Progenitor cell of endocrine pancreas (in vitro differentiated cells): Measurements from ENCODE around the gene PCLO. TPM values are rescaled to one million over a fixed set of nuclear protein-coding genes. Genes with fewer than 3 reads are reported as not detected.

ENCODE experiments used
- DNase-seq: peaks from one replicate; pipeline ENCODE4 v3.0.0; 2021; ENCODE audit warnings: low spot score; ENCODE audit not compliant: unreplicated experiment
- H3K27ac Mint-ChIP-seq: 2 replicates; pipeline ENCODE4 v1.8.0; 2021; ENCODE audit warnings: mild to moderate bottlenecking, moderate library complexity, mixed read lengths
- H3K27me3 Mint-ChIP-seq: 2 replicates; pipeline ENCODE4 v1.8.0; 2021; ENCODE audit warnings: mixed read lengths
- H3K36me3 Mint-ChIP-seq: 2 replicates; pipeline ENCODE4 v1.8.0; 2022; ENCODE audit warnings: mixed read lengths; ENCODE audit not compliant: insufficient read depth
- H3K4me1 Mint-ChIP-seq: 2 replicates; pipeline ENCODE4 v1.8.0; 2021; ENCODE audit warnings: low read depth, mixed read lengths
- H3K4me3 Mint-ChIP-seq: 2 replicates; pipeline ENCODE4 v1.8.0; 2021; ENCODE audit warnings: low read depth, mild to moderate bottlenecking, moderate library complexity, mixed read lengths
- H3K9me3 Mint-ChIP-seq: 2 replicates; pipeline ENCODE4 v1.8.0; 2021; ENCODE audit warnings: low read depth, mixed read lengths
- total RNA-seq: library from RNA; stranded (reverse); gene quantifications from 2 replicates; pipeline ENCODE4 v1.2.1, GENCODE V29; 2021
- TF ChIP-seq, protein P1 (sequence below): fragments of 200-600 bp; sonication (generic); IDR thresholded peaks from one replicate; pipeline ENCODE4 v1.5.0; 2021; ENCODE audit warnings: antibody characterized with exemption, mild to moderate bottlenecking; ENCODE audit not compliant: unreplicated experiment

The PCLO gene
- total RNA-seq, 1 donor from 2014 or later: 11.9 TPM

DNA sequence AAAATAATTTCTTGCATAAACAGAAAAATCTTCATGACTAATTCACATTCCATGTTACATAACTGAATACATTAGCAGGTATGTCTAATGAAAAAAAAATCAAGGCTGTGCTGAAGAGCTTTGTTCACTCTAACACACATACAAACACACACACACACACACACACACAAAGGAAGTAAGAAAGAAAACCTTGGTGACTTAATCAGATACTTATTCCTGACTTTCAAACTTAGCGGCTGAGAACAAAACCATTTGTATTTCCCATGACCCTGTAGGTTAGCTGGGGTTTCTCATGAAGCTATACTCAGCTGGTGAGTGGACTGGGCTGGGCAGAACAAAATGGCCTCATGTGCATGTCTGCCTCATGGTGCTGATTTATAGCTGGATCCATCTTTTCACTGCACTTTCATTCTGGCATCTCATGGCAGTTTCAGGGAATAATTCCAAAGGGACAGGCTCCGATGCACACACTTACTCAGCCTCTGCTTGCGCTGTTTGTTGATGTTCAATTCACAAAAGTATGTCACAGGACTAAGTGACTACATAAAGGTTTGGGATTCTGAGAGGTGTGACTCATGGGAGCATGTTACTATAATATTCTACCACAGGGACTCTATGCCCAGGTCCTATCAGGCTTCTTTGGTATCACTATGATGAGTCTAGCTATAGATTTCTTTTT, 161.2 kb downstream of the PCLO start:
- H3K27ac Mint-ChIP-seq: no peak overlapping the region
- H3K4me1 Mint-ChIP-seq: no peaks in the 10 kb centered on the region
- H3K4me3 Mint-ChIP-seq: no peak overlapping the region
- TF ChIP-seq, protein P1, sequence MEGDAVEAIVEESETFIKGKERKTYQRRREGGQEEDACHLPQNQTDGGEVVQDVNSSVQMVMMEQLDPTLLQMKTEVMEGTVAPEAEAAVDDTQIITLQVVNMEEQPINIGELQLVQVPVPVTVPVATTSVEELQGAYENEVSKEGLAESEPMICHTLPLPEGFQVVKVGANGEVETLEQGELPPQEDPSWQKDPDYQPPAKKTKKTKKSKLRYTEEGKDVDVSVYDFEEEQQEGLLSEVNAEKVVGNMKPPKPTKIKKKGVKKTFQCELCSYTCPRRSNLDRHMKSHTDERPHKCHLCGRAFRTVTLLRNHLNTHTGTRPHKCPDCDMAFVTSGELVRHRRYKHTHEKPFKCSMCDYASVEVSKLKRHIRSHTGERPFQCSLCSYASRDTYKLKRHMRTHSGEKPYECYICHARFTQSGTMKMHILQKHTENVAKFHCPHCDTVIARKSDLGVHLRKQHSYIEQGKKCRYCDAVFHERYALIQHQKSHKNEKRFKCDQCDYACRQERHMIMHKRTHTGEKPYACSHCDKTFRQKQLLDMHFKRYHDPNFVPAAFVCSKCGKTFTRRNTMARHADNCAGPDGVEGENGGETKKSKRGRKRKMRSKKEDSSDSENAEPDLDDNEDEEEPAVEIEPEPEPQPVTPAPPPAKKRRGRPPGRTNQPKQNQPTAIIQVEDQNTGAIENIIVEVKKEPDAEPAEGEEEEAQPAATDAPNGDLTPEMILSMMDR: no peak
- no peak for DNase-seq
- peaks cover 1% of the 10 kb centered on the region for H3K36me3 Mint-ChIP-seq
- H3K9me3 Mint-ChIP-seq: peaks cover 14% of the 10 kb centered on the region
- H3K27me3 Mint-ChIP-seq: no peaks in the 10 kb centered on the region

DNA sequence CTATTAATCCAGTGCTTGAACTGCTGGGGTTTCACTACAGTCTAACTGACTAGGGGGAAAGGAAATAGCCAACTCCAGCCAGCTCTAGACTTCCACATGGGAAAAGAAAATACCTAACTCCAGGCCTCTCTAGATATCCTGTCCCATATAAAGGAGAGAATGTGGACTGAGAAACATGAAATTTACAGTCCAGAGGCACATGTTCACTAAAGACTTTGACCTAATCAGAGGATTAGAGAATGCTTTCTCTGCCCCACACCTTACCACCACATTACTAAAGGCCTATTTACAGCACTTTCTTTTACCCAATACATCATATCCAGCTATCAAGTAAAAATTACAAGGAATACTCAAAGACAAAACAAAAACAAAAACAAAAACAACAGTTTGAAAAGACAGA, 164.2 kb downstream of the PCLO start:
- peaks cover 1% of the 10 kb centered on the region for H3K36me3 Mint-ChIP-seq
- no peaks in the 10 kb centered on the region for H3K27me3 Mint-ChIP-seq
- H3K4me3 Mint-ChIP-seq: no peak overlapping the region
- H3K4me1 Mint-ChIP-seq: no peaks in the 10 kb centered on the region
- TF ChIP-seq, protein P1: no peak
- H3K27ac Mint-ChIP-seq: no peak overlapping the region
- DNase-seq: no peak
- peaks cover 8% of the 10 kb centered on the region for H3K9me3 Mint-ChIP-seq

DNA sequence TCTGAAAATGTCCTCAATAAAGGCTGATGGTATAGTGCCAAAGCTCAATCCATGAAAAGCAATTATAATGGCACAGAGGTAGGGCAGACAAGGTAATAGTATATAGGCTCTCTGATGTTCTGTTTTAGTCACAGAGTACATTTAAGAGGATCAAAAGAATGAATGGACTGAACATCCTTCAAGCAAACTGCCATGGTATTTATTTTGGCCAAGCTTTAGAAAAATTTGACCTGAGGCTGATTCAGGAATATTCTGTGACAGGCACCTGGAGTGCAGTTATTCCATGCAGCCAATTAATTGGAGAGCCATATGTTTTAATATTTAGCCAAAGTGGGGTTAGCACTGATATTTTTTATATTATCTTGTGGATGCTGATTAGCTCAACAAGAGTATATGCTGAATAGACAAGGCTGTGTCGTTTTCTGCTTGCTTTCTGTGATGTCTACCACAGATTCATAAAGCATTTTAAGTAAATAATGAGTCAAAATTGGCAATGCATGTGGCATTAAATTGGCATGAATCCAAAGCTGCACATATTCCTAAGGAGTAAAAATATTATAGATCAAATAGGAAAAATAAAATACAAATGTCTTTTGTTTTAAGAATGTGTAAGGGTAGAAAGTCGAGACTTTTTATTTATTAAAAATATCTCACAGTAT, 177.4 kb downstream of the PCLO start:
- TF ChIP-seq, protein P1: no peak
- Mint-ChIP-seq H3K27me3 (no peaks in the 10 kb centered on the region), H3K4me3 (no peak overlapping the region), H3K4me1 (no peaks in the 10 kb centered on the region), H3K9me3 (no peaks in the 10 kb centered on the region), H3K27ac (no peak overlapping the region), H3K36me3 (no peaks in the 10 kb centered on the region)
- DNase-seq: no peak

DNA sequence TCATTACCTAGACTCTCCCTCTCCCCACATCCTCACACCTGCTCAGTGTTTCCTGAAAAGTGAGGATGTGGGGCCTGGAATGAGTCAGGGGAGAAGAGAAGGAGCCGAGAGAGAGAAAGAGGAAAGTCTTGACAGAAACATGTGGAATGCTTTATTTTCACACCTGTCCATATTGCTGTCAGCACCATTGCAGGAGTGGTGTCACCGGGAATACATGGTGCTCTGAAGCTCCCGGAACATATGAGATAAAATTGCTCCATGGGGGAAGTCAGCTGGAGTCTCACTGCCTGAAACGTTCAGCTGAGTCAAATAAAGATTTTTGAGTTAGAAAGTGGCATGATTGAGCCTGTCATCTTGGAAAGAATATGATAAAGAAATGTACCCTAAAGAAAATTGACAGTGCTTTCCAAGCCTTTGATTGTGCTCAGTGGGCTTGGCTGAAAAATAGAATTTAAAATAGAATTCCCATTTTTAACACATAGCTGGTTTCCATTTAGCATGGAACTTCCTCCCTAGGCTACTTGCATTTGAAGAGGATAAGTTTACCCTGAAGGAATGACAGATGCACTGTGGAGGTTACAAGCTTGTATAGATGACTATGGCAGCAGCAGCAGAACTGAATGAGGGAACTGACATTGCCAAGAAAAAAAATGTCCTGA, 182.4 kb downstream of the PCLO start:
- no peak for DNase-seq
- peaks cover 4% of the 10 kb centered on the region for H3K4me1 Mint-ChIP-seq
- no peak overlapping the region for H3K4me3 Mint-ChIP-seq
- no peak overlapping the region for H3K27ac Mint-ChIP-seq
- TF ChIP-seq, protein P1: no peak
- no peaks in the 10 kb centered on the region for H3K36me3 Mint-ChIP-seq
- no peaks in the 10 kb centered on the region for H3K27me3 Mint-ChIP-seq
- H3K9me3 Mint-ChIP-seq: no peaks in the 10 kb centered on the region

DNA sequence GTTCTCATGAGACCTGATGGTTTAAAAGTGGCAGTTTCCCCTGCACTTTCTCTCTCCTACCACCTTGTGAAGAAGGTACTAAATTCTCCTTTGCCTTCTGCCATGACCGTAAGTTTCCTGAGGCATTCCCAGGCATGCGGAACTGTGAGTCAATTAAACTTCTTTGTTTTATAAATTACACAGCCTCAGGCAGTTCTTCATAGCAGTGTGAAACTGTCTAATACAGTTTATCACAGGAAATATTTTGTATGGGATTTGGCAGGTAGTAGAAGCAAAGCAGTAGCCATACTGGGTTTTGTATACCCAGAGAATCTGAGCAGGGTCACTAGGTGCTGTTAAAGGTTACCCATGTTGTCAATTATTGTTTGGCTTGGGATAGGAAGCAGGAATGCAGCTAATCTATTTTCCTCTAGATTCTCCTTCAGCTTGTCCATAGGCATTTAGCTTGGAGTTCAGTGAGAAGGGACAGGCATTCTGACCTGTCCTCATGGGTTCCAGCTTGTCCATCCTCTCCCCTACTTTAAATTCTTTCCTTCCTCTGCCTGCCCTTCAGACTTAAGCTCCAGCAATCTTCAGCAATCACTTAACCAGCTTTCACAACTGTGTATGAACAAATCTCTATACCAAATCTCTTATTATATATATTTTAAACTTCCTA, 186.7 kb downstream of the PCLO start:
- no peak overlapping the region for H3K4me3 Mint-ChIP-seq
- TF ChIP-seq, protein P1: no peak
- H3K27ac Mint-ChIP-seq: no peak overlapping the region
- peaks cover 4% of the 10 kb centered on the region for H3K4me1 Mint-ChIP-seq
- H3K36me3 Mint-ChIP-seq: no peaks in the 10 kb centered on the region
- no peaks in the 10 kb centered on the region for H3K27me3 Mint-ChIP-seq
- DNase-seq: no peak
- H3K9me3 Mint-ChIP-seq: no peaks in the 10 kb centered on the region
